Measurements from ENCODE around the gene NHEJ1. TPM values are rescaled to one million over a fixed set of nuclear protein-coding genes. Genes with fewer than 3 reads are reported as not detected.

The NHEJ1 gene
- total and polyA plus RNA-seq, 2 of the 13 experiments (the other 11 are each of a cell fraction or from before 2014, with no cell fraction given), result 30.0 to 30.7 TPM

- no peak for TF ChIP-seq HNF4G (IDR thresholded peaks at IDR 0.05; ENCODE audit: borderline replicate concordance, low read depth, low read length)
- peak; percentile 78 for TF ChIP-seq HNF4G (CRISPR knock-in tag; IDR thresholded peaks at IDR 0.05; ENCODE audit: borderline replicate concordance, low read depth)
- peak; percentile 5; the same call in 1 of the 2 replicates for TF ChIP-seq MNT (IDR thresholded peaks at IDR 0.05)
- TF ChIP-seq ZNF563 (CRISPR knock-in tag; IDR thresholded peaks at IDR 0.05), result peak; percentile 91; the same call in 1 of the 2 replicates
- TF ChIP-seq ZNF234 (CRISPR knock-in tag; conservative IDR thresholded peaks at IDR 0.05), result no peak; the same call in 1 of the 2 replicates
- no peak; the same call in 1 of the 2 replicates for TF ChIP-seq RFX3 (CRISPR knock-in tag; IDR thresholded peaks at IDR 0.05)
- peak; percentile 97 for TF ChIP-seq RAD21 (CRISPR knock-in tag; IDR thresholded peaks at IDR 0.05)
- TF ChIP-seq NFKB2 (CRISPR knock-in tag; IDR thresholded peaks at IDR 0.05; ENCODE audit: borderline replicate concordance), result peak; percentile 91; the same call in 1 of the 2 replicates
- peak; percentile 96 for TF ChIP-seq ZNF33B (CRISPR knock-in tag; IDR thresholded peaks at IDR 0.05)
Measured at GRCh38 chr2:219160186-219161017, at the start of gene NHEJ1 (continued).

Measured in HepG2 (cell line).